GM10248 (cell line): Measurements from ENCODE around the gene C6orf118.

Experiments
- CTCF ChIA-PET: fragments of 300-600 bp; sonication (Branson Sonifier 250); formaldehyde crosslinking; extraction: SDS; loops from one replicate; lab custom pipeline; 2021; ENCODE audit warnings: antibody characterized with exemption; lab: Yijun Ruan, JAX
- POLR2A ChIA-PET: fragments of 350-650 bp; sonication (Branson Sonifier 250); formaldehyde crosslinking; extraction: SDS; loops from one replicate; lab custom pipeline; 2020; ENCODE audit warnings: antibody characterized with exemption; lab: Yijun Ruan, JAX
- DNase-seq: peaks from one replicate; pipeline ENCODE4 v3.0.0; 2012; ENCODE audit errors: extremely low spot score
- CTCF ChIP-seq: IDR thresholded peaks from 2 replicates; pipeline ENCODE4 v1.5.1; 2012; ENCODE audit warnings: mild to moderate bottlenecking, low read depth; ENCODE audit errors: extremely low read depth, missing control alignments, control extremely low read depth

C6orf118 gene

GRCh38 chr6:165249808-165250207, 59.6 kb downstream of the C6orf118 start:
- no peak for TF ChIP-seq CTCF
- DNase-seq = no peak
- ChIA-PET POLR2A (no interaction called here), CTCF (no interaction called here)

GRCh38 chr6:165245701-165246100, 63.7 kb downstream of the C6orf118 start:
- no peak for DNase-seq
- ChIA-PET POLR2A (no interaction called here), CTCF (no interaction called here)
- TF ChIP-seq CTCF = no peak

GRCh38 chr6:165245287-165245686, 64.1 kb downstream of the C6orf118 start:
- TF ChIP-seq CTCF = peak; percentile 17
- POLR2A ChIA-PET = no interaction called here
- CTCF ChIA-PET = no interaction called here
- DNase-seq = no peak

- ChIA-PET POLR2A (no interaction called here), CTCF (no interaction called here)
- DNase-seq = no peak
- TF ChIP-seq CTCF = no peak
Measured at GRCh38 chr6:165244524-165245247, 64.7 kb downstream of the C6orf118 start.

GRCh38 chr6:165243801-165244200, 65.6 kb downstream of the C6orf118 start:
- ChIA-PET CTCF (interaction anchor here (1.3 kb wide), 1 partner anchor 13 kb away, joined by 3 read pairs; no protein-coding TSS in a partner anchor), POLR2A (no interaction called here)
- no peak for DNase-seq
- no peak for TF ChIP-seq CTCF

- no peak for TF ChIP-seq CTCF
- DNase-seq = no peak
- CTCF ChIA-PET = no interaction called here
- POLR2A ChIA-PET = no interaction called here
Measured at GRCh38 chr6:165236326-165236725, 73.1 kb downstream of the C6orf118 start.
